Astrocyte (in vitro differentiated cells and primary cell): ENCODE results near the gene APBA3. TPM values are rescaled to one million over a fixed set of nuclear protein-coding genes. Genes with fewer than 3 reads are reported as not detected.

Source experiments
- DNase-seq: peaks from one replicate; pipeline ENCODE4 v3.0.0-alpha.2; 2010; ENCODE audit warnings: low read depth
- FAIRE-seq: peaks from 2 replicates; lab custom pipeline; 2011; peaks lifted over from hg19 to GRCh38; lab: Jason Lieb, UNC
- H2AFZ ChIP-seq: 2 replicates; pipeline ENCODE4 v1.6.0; 2012; ENCODE audit warnings: low read depth, low read length, inconsistent platforms
- H3K27ac ChIP-seq: 2 replicates; pipeline ENCODE4 v1.5.1; 2011; ENCODE audit warnings: low read depth, low read length, inconsistent platforms
- H3K27me3 ChIP-seq: 2 replicates; pipeline ENCODE4 v1.6.0; 2011; ENCODE audit warnings: low read length, inconsistent platforms; ENCODE audit not compliant: insufficient read depth
- H3K36me3 ChIP-seq: 2 replicates; pipeline ENCODE4 v1.5.1; 2011; ENCODE audit warnings: low read length, inconsistent platforms; ENCODE audit not compliant: insufficient read depth
- H3K4me1 ChIP-seq: 2 replicates; pipeline ENCODE4 v1.5.1; 2011; ENCODE audit warnings: low read length, inconsistent platforms; ENCODE audit not compliant: insufficient read depth
- H3K4me2 ChIP-seq: 2 replicates; pipeline ENCODE4 v1.6.0; 2012; ENCODE audit warnings: low read length, inconsistent platforms
- H3K4me3 ChIP-seq: 2 replicates; pipeline ENCODE4 v1.5.1; 2011; ENCODE audit warnings: low read depth, mild to moderate bottlenecking, low read length, inconsistent platforms; ENCODE audit not compliant: insufficient read depth
- H3K79me2 ChIP-seq: 2 replicates; pipeline ENCODE4 v1.6.0; 2012; ENCODE audit warnings: mild to moderate bottlenecking, low read length, inconsistent platforms; ENCODE audit not compliant: insufficient read depth
- H3K9ac ChIP-seq: 2 replicates; pipeline ENCODE4 v1.6.0; 2012; ENCODE audit warnings: mild to moderate bottlenecking, low read length, inconsistent platforms
- H3K9me3 ChIP-seq: 2 replicates; pipeline ENCODE4 v1.5.1; 2012; ENCODE audit warnings: low read depth, mild to moderate bottlenecking, low read length, inconsistent platforms; ENCODE audit not compliant: insufficient read depth
- H4K20me1 ChIP-seq: 2 replicates; pipeline ENCODE4 v1.6.0; 2012; ENCODE audit warnings: low read length, inconsistent platforms; ENCODE audit not compliant: insufficient read depth
- H3K27ac Mint-ChIP-seq: one replicate; pipeline ENCODE4 v1.8.0; 2021; ENCODE audit warnings: mild to moderate bottlenecking, mixed read lengths; ENCODE audit not compliant: unreplicated experiment
- H3K27me3 Mint-ChIP-seq: one replicate; pipeline ENCODE4 v1.8.0; 2021; ENCODE audit warnings: low read depth, mixed read lengths; ENCODE audit not compliant: unreplicated experiment
- H3K36me3 Mint-ChIP-seq: one replicate; pipeline ENCODE4 v1.8.0; 2021; ENCODE audit warnings: low read depth, mixed read lengths; ENCODE audit not compliant: unreplicated experiment
- H3K4me1 Mint-ChIP-seq: one replicate; pipeline ENCODE4 v1.8.0; 2021; ENCODE audit warnings: low read depth, mixed read lengths; ENCODE audit not compliant: unreplicated experiment
- H3K4me3 Mint-ChIP-seq: one replicate; pipeline ENCODE4 v1.8.0; 2021; ENCODE audit warnings: mild to moderate bottlenecking, moderate library complexity, mixed read lengths; ENCODE audit not compliant: unreplicated experiment
- H3K9me3 Mint-ChIP-seq: one replicate; pipeline ENCODE4 v1.8.0; 2021; ENCODE audit warnings: mild to moderate bottlenecking, mixed read lengths; ENCODE audit not compliant: unreplicated experiment
- CTCF ChIP-seq: IDR thresholded peaks from 2 replicates; pipeline ENCODE4 v1.5.1; 2011; ENCODE audit warnings: low read depth, mild to moderate bottlenecking, inconsistent platforms, low read length, moderate library complexity; ENCODE audit not compliant: insufficient read depth
- EZH2 ChIP-seq: IDR thresholded peaks from 2 replicates; pipeline ENCODE4 v1.6.1; 2012; ENCODE audit warnings: mild to moderate bottlenecking, low read length, inconsistent platforms; ENCODE audit not compliant: insufficient read depth
- total RNA-seq: library from RNA; stranded (reverse); gene quantifications from 2 replicates; pipeline ENCODE4 v1.2.1, GENCODE V29; 2021

Gene APBA3
- total RNA-seq, 1 donor from 2014 or later, result 16.5 TPM

- Mint-ChIP-seq H3K27me3 (peaks cover 9% of the 10 kb centered on the region), H3K36me3 (peaks cover 9% of the 10 kb centered on the region), H3K27ac (no peak overlapping the region), H3K4me1 (no peaks in the 10 kb centered on the region), H3K9me3 (peaks cover 21% of the 10 kb centered on the region), H3K4me3 (no peak overlapping the region)
- H3K79me2 ChIP-seq, result no peaks in the 10 kb centered on the region
- H2AFZ ChIP-seq, result no peak overlapping the region
- no peak for TF ChIP-seq CTCF
- no peak for TF ChIP-seq EZH2
- H4K20me1 ChIP-seq, result no peaks in the 10 kb centered on the region
- no peak overlapping the region for H3K4me3 ChIP-seq
- peaks cover 7% of the 10 kb centered on the region for H3K27me3 ChIP-seq
- H3K4me2 ChIP-seq, result no peak overlapping the region
- DNase-seq (no peak), FAIRE-seq (no peak)
- H3K9ac ChIP-seq, result no peak overlapping the region
- no peak overlapping the region for H3K27ac ChIP-seq
- no peaks in the 10 kb centered on the region for H3K36me3 ChIP-seq
- H3K4me1 ChIP-seq, result no peaks in the 10 kb centered on the region
- H3K9me3 ChIP-seq, result peaks cover 22% of the 10 kb centered on the region
Measured at GRCh38 chr19:3782903-3783302, 21.4 kb upstream of the APBA3 start.

- H3K9ac ChIP-seq, result no peak overlapping the region
- no peak overlapping the region for H3K4me3 Mint-ChIP-seq
- TF ChIP-seq CTCF, result no peak
- no peak for TF ChIP-seq EZH2
- no peak overlapping the region for H2AFZ ChIP-seq
- no peak overlapping the region for H3K27ac ChIP-seq
- peaks cover 9% of the 10 kb centered on the region for H3K27me3 Mint-ChIP-seq
- H4K20me1 ChIP-seq, result no peaks in the 10 kb centered on the region
- H3K36me3 Mint-ChIP-seq, result peaks cover 9% of the 10 kb centered on the region
- no peaks in the 10 kb centered on the region for H3K4me1 ChIP-seq
- DNase-seq, result no peak
- H3K9me3 ChIP-seq, result peaks cover 22% of the 10 kb centered on the region
- H3K4me2 ChIP-seq, result no peak overlapping the region
- no peaks in the 10 kb centered on the region for H3K4me1 Mint-ChIP-seq
- H3K79me2 ChIP-seq, result no peaks in the 10 kb centered on the region
- no peak overlapping the region for H3K27ac Mint-ChIP-seq
- FAIRE-seq, result no peak
- peaks cover 21% of the 10 kb centered on the region for H3K9me3 Mint-ChIP-seq
- H3K4me3 ChIP-seq, result no peak overlapping the region
- no peaks in the 10 kb centered on the region for H3K36me3 ChIP-seq
- H3K27me3 ChIP-seq, result peaks cover 7% of the 10 kb centered on the region
Measured at GRCh38 chr19:3782330-3782729, 20.8 kb upstream of the APBA3 start.

- H3K4me1 Mint-ChIP-seq, result no peaks in the 10 kb centered on the region
- H2AFZ ChIP-seq, result no peak overlapping the region
- H3K36me3 Mint-ChIP-seq, result peaks cover 9% of the 10 kb centered on the region
- H3K27me3 Mint-ChIP-seq, result peaks cover 9% of the 10 kb centered on the region
- DNase-seq, result no peak
- H3K27ac Mint-ChIP-seq, result no peak overlapping the region
- H3K27ac ChIP-seq, result no peak overlapping the region
- no peak overlapping the region for H3K9ac ChIP-seq
- H3K4me1 ChIP-seq, result no peaks in the 10 kb centered on the region
- no peaks in the 10 kb centered on the region for H4K20me1 ChIP-seq
- peaks cover 21% of the 10 kb centered on the region for H3K9me3 Mint-ChIP-seq
- H3K9me3 ChIP-seq, result peaks cover 22% of the 10 kb centered on the region
- TF ChIP-seq EZH2, result no peak
- TF ChIP-seq CTCF, result no peak
- H3K79me2 ChIP-seq, result no peaks in the 10 kb centered on the region
- H3K4me3 ChIP-seq, result no peak overlapping the region
- H3K4me2 ChIP-seq, result no peak overlapping the region
- H3K27me3 ChIP-seq, result peaks cover 7% of the 10 kb centered on the region
- no peaks in the 10 kb centered on the region for H3K36me3 ChIP-seq
- FAIRE-seq, result no peak
- no peak overlapping the region for H3K4me3 Mint-ChIP-seq
Measured at GRCh38 chr19:3781603-3782002, 20.1 kb upstream of the APBA3 start.
